Mucosa of gallbladder (tissue), 1 donor: ENCODE measurements around the gene KIF5A. TPM values are rescaled to one million over a fixed set of nuclear protein-coding genes. Genes with fewer than 3 reads are reported as not detected.
A peak's percentile ranks its signal among the peaks of the same experiment; 100 is the strongest.
"Not testable (repeated sequence)": the region's sequence is repeated elsewhere in the genome, so short reads cannot be mapped to it uniquely, and the experiment has no call there.

Source experiments
- DNase-seq: peaks from one replicate; pipeline ENCODE4 v3.0.0-alpha.2; 2020; ENCODE audit warnings: low spot score
- total RNA-seq: library from RNA; stranded (reverse); gene quantifications from one replicate; pipeline ENCODE4 v1.2.1, GENCODE V29; 2021
- donor health status: DM: no; HTN: no; CAD: no.

Gene KIF5A
- total RNA-seq, 1 donor from 2014 or later = 0.81 TPM

- DNase-seq = no peak
These were observed 34.2 kb downstream of the KIF5A start for GRCh38 chr12:57584050-57584449.

GRCh38 chr12:57584690-57585089, 34.8 kb downstream of the KIF5A start:
- DNase-seq = no peak

GRCh38 chr12:57585156-57585555, 35.3 kb downstream of the KIF5A start:
- no peak for DNase-seq

- DNase-seq = no peak
These were observed 36.3 kb downstream of the KIF5A start for GRCh38 chr12:57586128-57586527.

GRCh38 chr12:57586832-57587429, 37.1 kb downstream of the KIF5A start:
- DNase-seq = no peak

- DNase-seq = not testable (repeated sequence)
These were observed 39.2 kb downstream of the KIF5A start for GRCh38 chr12:57588951-57589610.

GRCh38 chr12:57590479-57590863, 40.6 kb downstream of the KIF5A start:
- no peak for DNase-seq

GRCh38 chr12:57590864-57591781, 41.3 kb downstream of the KIF5A start, which contains the start of gene PIP4K2C:
Gene PIP4K2C (plus strand): TSS chr12:57591192. CDS start chr12:57591290, 98 bp downstream.
- peak; percentile 79 for DNase-seq

- DNase-seq = no peak
These were observed 42.0 kb downstream of the KIF5A start for GRCh38 chr12:57591782-57592325.

GRCh38 chr12:57592551-57593165, 42.8 kb downstream of the KIF5A start:
- DNase-seq = no peak

- no peak for DNase-seq
These were observed 43.3 kb downstream of the KIF5A start for GRCh38 chr12:57593187-57593586.

- no peak for DNase-seq
These were observed 50.6 kb downstream of the KIF5A start for GRCh38 chr12:57600395-57600794.

GRCh38 chr12:57602544-57602943, 52.7 kb downstream of the KIF5A start:
- no peak for DNase-seq

GRCh38 chr12:57603324-57603723, 53.5 kb downstream of the KIF5A start:
- DNase-seq = no peak

GRCh38 chr12:57603815-57604453, 54.1 kb downstream of the KIF5A start:
- DNase-seq = peak; percentile 49

GRCh38 chr12:57604454-57604991, 54.7 kb downstream of the KIF5A start, which contains the start of gene DTX3:
Gene DTX3 (plus strand): TSS chr12:57604824. CDS start chr12:57606518, 1,694 bp downstream.
- no peak for DNase-seq

- no peak for DNase-seq
These were observed 55.4 kb downstream of the KIF5A start for GRCh38 chr12:57604992-57605810.

GRCh38 chr12:57605811-57606311, 56.0 kb downstream of the KIF5A start:
- DNase-seq = no peak

- DNase-seq = no peak
These were observed 56.6 kb downstream of the KIF5A start for GRCh38 chr12:57606399-57606798.

GRCh38 chr12:57606821-57607220, 57.0 kb downstream of the KIF5A start:
- DNase-seq = no peak
